ENCODE measurements around the gene GRIK4. TPM values are rescaled to one million over a fixed set of nuclear protein-coding genes. Genes with fewer than 3 reads are reported as not detected.

GRIK4 gene
- total RNA-seq, 3 donors from 2014 or later (not counting 1 experiment from before 2014, with no cell fraction given), result 2.2 to 32.3 (median 21.9) TPM

- H3K9me3 ChIP-seq (ENCODE audit: control insufficient read depth, insufficient read depth, low read length), result peaks cover 3% of the 10 kb centered on the region
- ATAC-seq, result peak; percentile 71 to 83 (median 77)
- peak overlapping the region; percentile 37 for H3K4me3 ChIP-seq (ENCODE audit: low read length)
- Mint-ChIP-seq H3K4me3 (no peak overlapping the region), H3K4me1 (peaks cover 0 to 19% of the 10 kb centered on the region in 2 donors), H3K9me3 (no peaks in the 10 kb centered on the region), H3K36me3 (no peaks in the 10 kb centered on the region), H3K27ac (no peak overlapping the region), H3K27me3 (ENCODE audit: low read depth in 2 of 2) (no peaks in the 10 kb centered on the region)
- H3K36me3 ChIP-seq (ENCODE audit: control insufficient read depth, insufficient read depth, low read length), result no peaks in the 10 kb centered on the region
- H3K4me1 ChIP-seq (ENCODE audit: control insufficient read depth, insufficient read depth, low read length), result peaks cover 36% of the 10 kb centered on the region
- TF ChIP-seq CTCF (IDR thresholded peaks at IDR 0.05), result no peak
- peak overlapping the region; percentile 73 for H3K27ac ChIP-seq (ENCODE audit: low read length)
- peak in 1 of 2 donors; percentile 45 for DNase-seq
- peaks cover 7% of the 10 kb centered on the region for H3K27me3 ChIP-seq (ENCODE audit: control insufficient read depth, insufficient read depth, low read length)
- intact Hi-C loops (cut with micrococcal nuclease), result loop anchor here (1.0 to 10.0 kb wide), 2 partner anchors 110 to 114 kb away; no protein-coding TSS in a partner anchor
- 56% methylated on average over 9 of the region's 9 CpGs for WGBS (ENCODE audit: insufficient coverage)
Measured at GRCh38 chr11:120794748-120795147, 283.2 kb downstream of the GRIK4 start.

- H3K27me3 Mint-ChIP-seq (ENCODE audit: low read depth in 2 of 2), result no peaks in the 10 kb centered on the region
- H3K4me3 ChIP-seq (ENCODE audit: low read length), result peak overlapping the region; percentile 37
- peaks cover 3% of the 10 kb centered on the region for H3K27me3 ChIP-seq (ENCODE audit: control insufficient read depth, insufficient read depth, low read length)
- H3K9me3 ChIP-seq (ENCODE audit: control insufficient read depth, insufficient read depth, low read length), result peaks cover 3% of the 10 kb centered on the region
- DNase-seq (no peak), ATAC-seq (peak in 1 of 3 donors; percentile 4)
- TF ChIP-seq CTCF (IDR thresholded peaks at IDR 0.05), result no peak
- 77% methylated on average over 11 of the region's 11 CpGs for WGBS (ENCODE audit: insufficient coverage)
- H3K36me3 Mint-ChIP-seq, result no peaks in the 10 kb centered on the region
- peaks cover 36% of the 10 kb centered on the region for H3K4me1 ChIP-seq (ENCODE audit: control insufficient read depth, insufficient read depth, low read length)
- intact Hi-C loops (cut with micrococcal nuclease), result loop anchor here (10.0 kb wide), 1 partner anchor 110 kb away; no protein-coding TSS in a partner anchor
- peak overlapping the region; percentile 35 for H3K4me3 Mint-ChIP-seq
- H3K27ac Mint-ChIP-seq, result no peak overlapping the region
- no peaks in the 10 kb centered on the region for H3K36me3 ChIP-seq (ENCODE audit: control insufficient read depth, insufficient read depth, low read length)
- no peaks in the 10 kb centered on the region for H3K9me3 Mint-ChIP-seq
- peaks cover 0 to 19% of the 10 kb centered on the region in 2 donors for H3K4me1 Mint-ChIP-seq
- H3K27ac ChIP-seq (ENCODE audit: low read length), result peak overlapping the region; percentile 73
Measured at GRCh38 chr11:120795185-120795584, 283.6 kb downstream of the GRIK4 start.

- no peaks in the 10 kb centered on the region for H3K9me3 Mint-ChIP-seq
- 83% methylated on average over 9 of the region's 9 CpGs for WGBS (ENCODE audit: insufficient coverage)
- H3K36me3 Mint-ChIP-seq, result no peaks in the 10 kb centered on the region
- no peak for ATAC-seq
- TF ChIP-seq CTCF (IDR thresholded peaks at IDR 0.05), result no peak
- Histone ChIP-seq H3K27ac (ENCODE audit: low read length) (no peak overlapping the region), H3K27me3 (ENCODE audit: control insufficient read depth, insufficient read depth, low read length) (no peaks in the 10 kb centered on the region), H3K4me1 (ENCODE audit: control insufficient read depth, insufficient read depth, low read length) (peaks cover 36% of the 10 kb centered on the region), H3K4me3 (ENCODE audit: low read length) (no peak overlapping the region), H3K36me3 (ENCODE audit: control insufficient read depth, insufficient read depth, low read length) (no peaks in the 10 kb centered on the region), H3K9me3 (ENCODE audit: control insufficient read depth, insufficient read depth, low read length) (peaks cover 3% of the 10 kb centered on the region)
- H3K27me3 Mint-ChIP-seq (ENCODE audit: low read depth in 2 of 2), result peaks cover 0 to 1% of the 10 kb centered on the region in 2 donors
- H3K4me3 Mint-ChIP-seq, result no peak overlapping the region
- H3K4me1 Mint-ChIP-seq, result peaks cover 7 to 26% of the 10 kb centered on the region in 2 donors
- intact Hi-C loops (cut with micrococcal nuclease), result loop anchor here (10.0 kb wide), 1 partner anchor 112 kb away; no protein-coding TSS in a partner anchor
- H3K27ac Mint-ChIP-seq, result peak overlapping the region in 1 of 2 donors; percentile 63
- DNase-seq, result no peak
Measured at GRCh38 chr11:120797143-120797542, 285.6 kb downstream of the GRIK4 start.

- DNase-seq (no peak), ATAC-seq (no peak)
- no peaks in the 10 kb centered on the region for H3K9me3 Mint-ChIP-seq
- H3K9me3 ChIP-seq (ENCODE audit: control insufficient read depth, insufficient read depth, low read length), result peaks cover 3% of the 10 kb centered on the region
- H3K27me3 ChIP-seq (ENCODE audit: control insufficient read depth, insufficient read depth, low read length), result no peaks in the 10 kb centered on the region
- no peaks in the 10 kb centered on the region for H3K36me3 Mint-ChIP-seq
- peaks cover 24% of the 10 kb centered on the region for H3K4me1 ChIP-seq (ENCODE audit: control insufficient read depth, insufficient read depth, low read length)
- H3K4me1 Mint-ChIP-seq, result peaks cover 12 to 33% of the 10 kb centered on the region in 2 donors
- no peak for TF ChIP-seq CTCF (IDR thresholded peaks at IDR 0.05)
- 87% methylated on average over 3 of the region's 3 CpGs for WGBS (ENCODE audit: insufficient coverage)
- H3K4me3 Mint-ChIP-seq, result no peak overlapping the region
- H3K27ac Mint-ChIP-seq, result peak overlapping the region in 1 of 2 donors; percentile 47
- H3K36me3 ChIP-seq (ENCODE audit: control insufficient read depth, insufficient read depth, low read length), result no peaks in the 10 kb centered on the region
- intact Hi-C loops (cut with micrococcal nuclease), result loop anchor here (10.0 kb wide), 1 partner anchor 114 kb away; no protein-coding TSS in a partner anchor
- no peak overlapping the region for H3K27ac ChIP-seq (ENCODE audit: low read length)
- peaks cover 0 to 6% of the 10 kb centered on the region in 2 donors for H3K27me3 Mint-ChIP-seq (ENCODE audit: low read depth in 2 of 2)
- no peak overlapping the region for H3K4me3 ChIP-seq (ENCODE audit: low read length)
Measured at GRCh38 chr11:120798854-120799253, 287.3 kb downstream of the GRIK4 start.

Measured in natural killer cell (primary cell).